HepG2 (cell line): ENCODE results near the gene SPAG7. TPM values are rescaled to one million over a fixed set of nuclear protein-coding genes. Genes with fewer than 3 reads are reported as not detected.

Source experiments
- ATAC-seq: fragments of 200-7000 bp; cut with Tn5 transposase; 3 replicates; pipeline ENCODE4 v1.9.1; 2020; ENCODE audit warnings: mild to moderate bottlenecking, moderate library complexity
- BruUV-seq: library from RNA; stranded (reverse); fragments of 400-500 nt; replicated peaks from 2 replicates; lab custom pipeline; 2021; lab: Mats Ljungman, UMichigan
- CTCF ChIA-PET: fragments of 300-600 bp; formaldehyde crosslinking; extraction: SDS; loops from one replicate; lab custom pipeline; 2021; ENCODE audit warnings: low total read pairs, inconsistent platforms, low intra/inter-chr PET ratio; lab: Yijun Ruan, JAX
- POLR2A ChIA-PET: fragments of 350-600 bp; sonication (Branson Sonifier 250); formaldehyde crosslinking; loops from one replicate; lab custom pipeline; 2020; ENCODE audit warnings: antibody characterized with exemption, inconsistent platforms; lab: Yijun Ruan, JAX
- DNase-seq: peaks from one replicate; pipeline ENCODE4 v3.0.0-alpha.2; 2015; ENCODE audit warnings: low spot score
- FAIRE-seq: peaks from 3 replicates; lab custom pipeline; 2011; peaks lifted over from hg19 to GRCh38; lab: Jason Lieb, UNC
- H2AFZ ChIP-seq: one replicate; pipeline ENCODE4 v1.6.1; 2011; ENCODE audit warnings: low read length, inconsistent platforms
- H3K27ac ChIP-seq: fragments of 300-600 bp; 3 replicates; pipeline ENCODE4 v1.8.0; 2011; ENCODE audit warnings: mixed run types, mild to moderate bottlenecking, mixed read lengths, low read length, inconsistent platforms; ENCODE audit not compliant: insufficient read depth; ENCODE audit errors: extremely low read length
- H3K27me3 ChIP-seq, 2 experiments: fragments of 200-600 bp in 1 of 2; 2 replicates in 1 of 2; 3 replicates in 1 of 2; pipeline versions ENCODE4 v1.6.0 to v1.8.0; 2011; ENCODE audit warnings: low read length in 2 of 2, mild to moderate bottlenecking in 2 of 2, moderate library complexity in 2 of 2, inconsistent platforms in 1 of 2; ENCODE audit not compliant: insufficient read depth in 2 of 2, control insufficient read depth in 1 of 2
- H3K36me3 ChIP-seq, 2 experiments: fragments of 200-600 bp in 1 of 2; replicated peaks in 1 of 2; 2 replicates in 1 of 2; 3 replicates in 1 of 2; pipeline versions ENCODE4 v1.5.1 to v1.8.0; 2011; ENCODE audit warnings: low read length in 2 of 2, inconsistent platforms in 1 of 2; ENCODE audit not compliant: insufficient read depth in 2 of 2, control insufficient read depth in 1 of 2
- H3K4me1 ChIP-seq: 2 replicates; pipeline ENCODE4 v1.5.1; 2012; ENCODE audit warnings: low read length, inconsistent platforms; ENCODE audit not compliant: insufficient read depth
- H3K4me2 ChIP-seq: 2 replicates; pipeline ENCODE4 v1.6.0; 2011; ENCODE audit warnings: low read depth, low read length, inconsistent platforms
- H3K4me3 ChIP-seq, 3 experiments: fragments of 200-600 bp in 1 of 3; sonication (generic), shearing (Covaris generic) in 1 of 3; replicated peaks in 1 of 3; 2 replicates each; pipeline ENCODE4 v1.5.1; 2011 to 2016; ENCODE audit warnings: low read length in 3 of 3, inconsistent platforms in 2 of 3, low read depth in 2 of 3, mild to moderate bottlenecking in 2 of 3, control low read depth in 1 of 3, mixed read lengths in 1 of 3; ENCODE audit not compliant: insufficient read depth in 1 of 3
- H3K79me2 ChIP-seq: one replicate; pipeline ENCODE4 v1.6.1; 2011; ENCODE audit warnings: low read length, inconsistent platforms; ENCODE audit not compliant: insufficient read depth
- H3K9ac ChIP-seq: 2 replicates; pipeline ENCODE4 v1.6.0; 2011; ENCODE audit warnings: mild to moderate bottlenecking, low read depth, low read length, inconsistent platforms; ENCODE audit not compliant: insufficient read depth
- H3K9me3 ChIP-seq: 2 replicates; pipeline ENCODE4 v1.5.1; 2012; ENCODE audit warnings: mild to moderate bottlenecking, low read length
- H4K20me1 ChIP-seq: 2 replicates; pipeline ENCODE4 v1.6.0; 2011; ENCODE audit warnings: inconsistent platforms, mild to moderate bottlenecking, low read length, moderate library complexity; ENCODE audit not compliant: insufficient read depth
- ARNT ChIP-seq: fragments of 450-650 bp; IDR thresholded peaks from 2 replicates; pipeline ENCODE4 v1.6.1; 2017
- HNRNPK ChIP-seq: fragments of 200-400 bp; formaldehyde crosslinking; IDR thresholded peaks from 2 replicates; pipeline ENCODE4 v1.6.1; 2018; ENCODE audit warnings: low read length, low read depth, moderate library complexity, mild to moderate bottlenecking; ENCODE audit not compliant: poor library complexity, severe bottlenecking
- HOXA3 ChIP-seq: sonication (generic); formaldehyde crosslinking; IDR thresholded peaks from 2 replicates; pipeline ENCODE4 v1.5.0; 2020; ENCODE audit warnings: missing genetic modification reagents
- KAT7 ChIP-seq: IDR thresholded peaks from 2 replicates; pipeline ENCODE4 v1.6.1; 2018; ENCODE audit warnings: borderline replicate concordance, missing compliant biosample characterization
- NAIF1 ChIP-seq: sonication (generic); formaldehyde crosslinking; IDR thresholded peaks from 2 replicates; pipeline ENCODE4 v1.5.0; 2020; ENCODE audit warnings: mild to moderate bottlenecking, missing genetic modification reagents, borderline replicate concordance
- NFE2 ChIP-seq: sonication (generic); formaldehyde crosslinking; IDR thresholded peaks from 2 replicates; pipeline ENCODE4 v1.4.0; 2020; ENCODE audit warnings: missing genetic modification reagents
- NFE2L1 ChIP-seq: sonication (generic); formaldehyde crosslinking; IDR thresholded peaks from 2 replicates; pipeline ENCODE4 v1.4.0; 2020; ENCODE audit warnings: missing genetic modification reagents, mild to moderate bottlenecking, borderline replicate concordance
- PAX8 ChIP-seq: sonication (generic); formaldehyde crosslinking; IDR thresholded peaks from 2 replicates; pipeline ENCODE4 v1.8.0; 2022; ENCODE audit warnings: mild to moderate bottlenecking, missing genetic modification reagents, borderline replicate concordance
- PHB2 ChIP-seq: fragments of 450-650 bp; IDR thresholded peaks from 2 replicates; pipeline ENCODE4 v1.6.1; 2018; ENCODE audit not compliant: partially characterized antibody
- RERE ChIP-seq: IDR thresholded peaks from 2 replicates; pipeline ENCODE4 v1.6.1; 2016; ENCODE audit warnings: low read depth, missing genetic modification reagents, missing compliant biosample characterization
- THAP9 ChIP-seq: sonication (generic); formaldehyde crosslinking; IDR thresholded peaks from 2 replicates; pipeline ENCODE4; 2020; ENCODE audit warnings: missing genetic modification reagents, mild to moderate bottlenecking, borderline replicate concordance
- XRCC5 ChIP-seq: fragments of 200-400 bp; formaldehyde crosslinking; optimal IDR thresholded peaks from 2 replicates; pipeline ENCODE3; 2017; ENCODE audit warnings: mild to moderate bottlenecking, low read length
- ZNF430 ChIP-seq: sonication (generic); formaldehyde crosslinking; IDR thresholded peaks from 2 replicates; pipeline ENCODE4 v1.9.0; 2021; ENCODE audit warnings: mild to moderate bottlenecking, missing genetic modification reagents
- ZNF782 ChIP-seq: sonication (generic); formaldehyde crosslinking; IDR thresholded peaks from 2 replicates; pipeline ENCODE4 v1.4.0; 2020; ENCODE audit warnings: missing genetic modification reagents, mild to moderate bottlenecking, borderline replicate concordance
- WGBS: methylation state at CpG from one replicate; pipeline ENCODE4 v1.1.6; 2017; ENCODE audit warnings: low lambda C conversion rate; 5-methylcytosine and 5-hydroxymethylcytosine counted together
- in situ Hi-C: cut with HindIII; loops from 2 replicates; pipeline ENCODE4 v1.10.0; 2017; ENCODE audit warnings: low pct_unique_long_range_greater_than_20kb; ENCODE audit not compliant: extremely low pct_ligation_motif_present
- intact Hi-C: fragments of 100-400 bp; cut with micrococcal nuclease; formaldehyde crosslinking; loops from one replicate; pipeline ENCODE4 v1.10.0; 2022; ENCODE audit not compliant: unreplicated experiment
- polyA plus RNA-seq, 8 experiments: library from polyadenylated mRNA; depleted of rRNA in 3 of 8; stranded (reverse) in 7 of 8; unstranded in 1 of 8; fragments of >200 nt; fragmentation: Illumina TruSeq in 4 of 8; extraction: Trizol in 4 of 8; gene quantifications; 2 replicates each; pipeline versions ENCODE4 v1.2.1 to v1.2.3, GENCODE V29; 2011 to 2016; ENCODE audit warnings: low read depth in 4 of 8, missing spikeins in 1 of 8, mixed read lengths in 1 of 8; ENCODE audit not compliant: insufficient read depth in 1 of 8
- total RNA-seq, 5 experiments: library from RNA; depleted of rRNA; stranded (reverse); fragments of >200 nt; fragmentation: Illumina TruSeq; extraction: Trizol; gene quantifications; 2 replicates each; pipeline ENCODE4 v1.2.3, GENCODE V29; 2016; ENCODE audit warnings: low read depth in 1 of 5

Gene SPAG7
- total and polyA plus RNA-seq, 2 of the 13 experiments (the other 11 are each of a cell fraction or from before 2014, with no cell fraction given): 51.0 to 59.0 TPM

- intact Hi-C loops (no loop called here), in situ Hi-C loops (no loop called here)
- no peaks in the 10 kb centered on the region for H4K20me1 ChIP-seq
- BruUV-seq: no TSS peak
- H2AFZ ChIP-seq: no peak overlapping the region
- ATAC-seq: peak; percentile 46
- DNase-seq: peak; percentile 40
- H3K4me3 ChIP-seq: peak overlapping the region; percentile 91 to 93 (median 92)
- peaks cover 27% of the 10 kb centered on the region for H3K79me2 ChIP-seq
- H3K9ac ChIP-seq: peak overlapping the region; percentile 92
- H3K4me1 ChIP-seq: peaks cover 28% of the 10 kb centered on the region
- H3K9me3 ChIP-seq: no peaks in the 10 kb centered on the region
- no peak for FAIRE-seq
- no peaks in the 10 kb centered on the region; a peak in 1 of 5 replicates for H3K27me3 ChIP-seq
- ChIA-PET POLR2A (interaction anchor here (0.7 to 5.1 kb wide), 20 partner anchors 8 to 202 kb away, joined by 3 to 74 read pairs (median 7); partner anchors contain the start of genes CAMTA2, ENO3, PFN1 and PSMB6), CTCF (no interaction called here)
- H3K36me3 ChIP-seq: peaks cover 4 to 24% of the 10 kb centered on the region in 2 experiments
- 1% methylated on average over 9 of the region's 55 CpGs for WGBS
- peak overlapping the region; percentile 93 for H3K27ac ChIP-seq
- H3K4me2 ChIP-seq: peak overlapping the region; percentile 82
- TF ChIP-seq NFE2L1 (CRISPR knock-in tag) (peak; percentile 53; the same call in 1 of the 2 replicates), PAX8 (CRISPR knock-in tag) (0 out of 2 replicates have a peak, but pooled peaks have one; percentile 32), ZNF430 (0 out of 2 replicates have a peak, but pooled peaks have one; percentile 11), NAIF1 (CRISPR knock-in tag) (no peak), XRCC5 (no peak), THAP9 (CRISPR knock-in tag) (no peak), PHB2 (no peak), HNRNPK (peak; percentile 48), RERE (no peak), ZNF782 (no peak), KAT7 (CRISPR knock-in tag) (peak; percentile 63; the same call in 1 of the 2 replicates), NFE2 (no peak), HOXA3 (0 out of 2 replicates have a peak, but pooled peaks have one; percentile 3), ARNT (no peak)
These were observed 30.6 kb upstream of the SPAG7 start for GRCh38 chr17:4998027-4998731.
